ENCODE data around the gene TP53RK. TPM values are rescaled to one million over a fixed set of nuclear protein-coding genes. Genes with fewer than 3 reads are reported as not detected.
"Not testable (repeated sequence)": the region's sequence is repeated elsewhere in the genome, so short reads cannot be mapped to it uniquely, and the experiment has no call there.

TP53RK gene
- total RNA-seq, 1 donor from 2014 or later = 13.3 TPM

DNA sequence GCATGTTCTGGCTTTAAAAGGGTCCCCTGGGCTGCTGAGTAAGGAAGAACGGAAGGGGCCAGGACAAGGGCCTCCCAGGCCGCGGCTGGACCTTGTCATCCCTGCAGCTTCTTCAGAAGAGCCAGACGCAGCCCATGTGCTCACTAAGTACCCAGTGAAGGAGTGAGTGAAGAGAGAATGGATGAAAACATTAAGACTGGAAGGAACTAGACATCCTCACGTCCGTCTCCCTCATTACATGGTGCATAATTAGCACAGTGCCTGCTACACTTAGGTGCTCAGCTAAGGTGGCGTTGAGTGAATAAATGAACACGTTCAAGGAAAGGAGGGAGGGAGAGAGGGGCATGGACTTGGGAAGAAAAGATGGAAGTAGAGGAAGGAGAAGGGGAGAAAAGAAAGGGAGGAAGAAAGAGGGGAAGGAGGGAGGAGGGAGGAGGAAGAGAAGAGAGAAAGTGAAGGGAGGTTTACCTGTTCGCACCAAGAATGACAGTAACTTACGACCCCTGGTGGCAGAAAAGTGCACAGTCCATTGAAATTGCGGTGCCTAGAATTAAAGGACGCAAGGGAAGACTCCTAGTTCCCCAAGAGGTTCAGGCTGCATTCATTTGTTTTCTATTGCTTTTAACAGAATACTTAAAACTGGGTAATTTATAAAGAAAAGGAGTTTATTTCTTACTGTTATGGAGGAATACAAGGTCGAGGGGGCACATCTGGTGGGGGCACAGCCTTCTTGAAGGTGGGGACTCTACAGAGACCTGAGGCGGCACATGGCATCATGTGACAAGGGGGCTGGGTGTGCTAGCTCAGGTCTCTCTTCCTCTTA, 8.0 kb downstream of the TP53RK start:
- Histone ChIP-seq H3K27ac (no peak overlapping the region), H3K4me1 (peaks cover 19% of the 10 kb centered on the region), H3K9me3 (no peaks in the 10 kb centered on the region), H3K4me3 (no peak overlapping the region), H3K36me3 (peaks cover 14% of the 10 kb centered on the region), H3K27me3 (no peaks in the 10 kb centered on the region)
- ATAC-seq (peak; percentile 62), DNase-seq (no peak)
- intact Hi-C loops (cut with DNase I) = no loop called here
- TF ChIP-seq, protein P1, sequence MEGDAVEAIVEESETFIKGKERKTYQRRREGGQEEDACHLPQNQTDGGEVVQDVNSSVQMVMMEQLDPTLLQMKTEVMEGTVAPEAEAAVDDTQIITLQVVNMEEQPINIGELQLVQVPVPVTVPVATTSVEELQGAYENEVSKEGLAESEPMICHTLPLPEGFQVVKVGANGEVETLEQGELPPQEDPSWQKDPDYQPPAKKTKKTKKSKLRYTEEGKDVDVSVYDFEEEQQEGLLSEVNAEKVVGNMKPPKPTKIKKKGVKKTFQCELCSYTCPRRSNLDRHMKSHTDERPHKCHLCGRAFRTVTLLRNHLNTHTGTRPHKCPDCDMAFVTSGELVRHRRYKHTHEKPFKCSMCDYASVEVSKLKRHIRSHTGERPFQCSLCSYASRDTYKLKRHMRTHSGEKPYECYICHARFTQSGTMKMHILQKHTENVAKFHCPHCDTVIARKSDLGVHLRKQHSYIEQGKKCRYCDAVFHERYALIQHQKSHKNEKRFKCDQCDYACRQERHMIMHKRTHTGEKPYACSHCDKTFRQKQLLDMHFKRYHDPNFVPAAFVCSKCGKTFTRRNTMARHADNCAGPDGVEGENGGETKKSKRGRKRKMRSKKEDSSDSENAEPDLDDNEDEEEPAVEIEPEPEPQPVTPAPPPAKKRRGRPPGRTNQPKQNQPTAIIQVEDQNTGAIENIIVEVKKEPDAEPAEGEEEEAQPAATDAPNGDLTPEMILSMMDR (IDR thresholded peaks at IDR 0.05) = peak; percentile 81

DNA sequence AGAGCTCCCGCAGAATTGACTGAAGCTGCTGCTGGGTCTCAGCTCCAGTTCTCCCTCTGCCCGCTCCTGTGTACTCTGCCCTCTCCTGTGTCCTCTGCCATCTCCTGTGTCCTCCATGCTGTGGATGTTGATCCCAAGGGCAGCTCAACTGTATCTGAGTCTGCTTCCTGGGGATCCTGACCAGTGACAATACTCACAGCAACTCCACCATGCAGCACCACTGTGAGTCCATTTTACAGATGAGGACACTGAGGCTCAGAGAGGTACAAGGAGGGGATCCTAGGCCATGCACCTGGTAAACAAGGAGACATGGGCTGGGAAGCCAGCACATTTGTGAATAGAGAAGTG, 8.6 kb downstream of the TP53RK start:
- Histone ChIP-seq H3K4me1 (peaks cover 19% of the 10 kb centered on the region), H3K27ac (no peak overlapping the region), H3K36me3 (peaks cover 9% of the 10 kb centered on the region), H3K9me3 (no peaks in the 10 kb centered on the region), H3K27me3 (no peaks in the 10 kb centered on the region), H3K4me3 (no peak overlapping the region)
- intact Hi-C loops (cut with DNase I) = no loop called here
- TF ChIP-seq, protein P1 (IDR thresholded peaks at IDR 0.05) = no peak
- ATAC-seq = no peak
- no peak for DNase-seq

DNA sequence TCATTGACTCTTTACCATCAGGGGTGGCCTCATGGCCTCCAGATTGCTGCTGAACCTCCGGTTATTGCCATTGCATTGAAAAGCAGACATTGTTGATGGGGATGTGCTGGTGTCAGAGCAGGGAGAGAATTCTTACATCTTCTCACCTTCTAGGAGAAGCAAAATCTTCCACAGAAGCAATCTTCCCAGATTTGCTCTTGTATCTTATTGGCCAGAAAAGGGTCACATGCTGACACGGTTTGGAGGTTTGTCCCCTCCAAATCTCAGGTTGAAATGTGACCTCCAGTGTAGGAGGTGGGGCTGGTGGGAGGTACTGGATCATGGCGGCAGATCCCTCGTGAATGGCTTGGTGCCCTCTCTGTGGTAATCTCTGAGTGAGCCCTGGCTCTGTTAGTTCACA, 10.7 kb downstream of the TP53RK start:
- TF ChIP-seq, protein P1 (IDR thresholded peaks at IDR 0.05) = no peak
- DNase-seq (no peak), ATAC-seq (no peak)
- Histone ChIP-seq H3K9me3 (no peaks in the 10 kb centered on the region), H3K4me3 (no peak overlapping the region), H3K27ac (no peak overlapping the region), H3K36me3 (no peaks in the 10 kb centered on the region), H3K27me3 (no peaks in the 10 kb centered on the region), H3K4me1 (peaks cover 15% of the 10 kb centered on the region)
- intact Hi-C loops (cut with DNase I) = no loop called here

DNA sequence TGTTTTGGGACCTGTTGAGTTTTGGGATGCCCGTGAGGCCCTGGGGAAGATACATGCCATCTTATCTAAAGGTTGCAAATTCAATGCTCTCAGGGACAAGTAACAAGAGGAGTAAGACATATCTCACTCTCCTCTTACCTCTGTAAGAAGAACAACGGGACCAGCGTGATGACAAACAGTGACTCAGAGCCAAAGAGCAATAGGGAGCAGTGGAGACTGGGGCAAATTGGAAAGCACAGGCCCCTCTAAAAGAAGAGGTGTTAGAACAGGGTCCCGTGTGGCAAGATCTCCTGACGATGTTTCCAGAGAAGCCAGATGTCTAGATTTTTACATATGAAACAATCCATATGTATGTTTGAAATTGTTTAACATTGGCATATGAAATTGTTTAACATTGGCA, 11.6 kb downstream of the TP53RK start:
- TF ChIP-seq, protein P1 (IDR thresholded peaks at IDR 0.05) = no peak
- ATAC-seq (no peak), DNase-seq (no peak)
- Histone ChIP-seq H3K4me1 (peaks cover 6% of the 10 kb centered on the region), H3K36me3 (no peaks in the 10 kb centered on the region), H3K27ac (no peak overlapping the region), H3K27me3 (no peaks in the 10 kb centered on the region), H3K9me3 (no peaks in the 10 kb centered on the region), H3K4me3 (no peak overlapping the region)
- intact Hi-C loops (cut with DNase I) = no loop called here

DNA sequence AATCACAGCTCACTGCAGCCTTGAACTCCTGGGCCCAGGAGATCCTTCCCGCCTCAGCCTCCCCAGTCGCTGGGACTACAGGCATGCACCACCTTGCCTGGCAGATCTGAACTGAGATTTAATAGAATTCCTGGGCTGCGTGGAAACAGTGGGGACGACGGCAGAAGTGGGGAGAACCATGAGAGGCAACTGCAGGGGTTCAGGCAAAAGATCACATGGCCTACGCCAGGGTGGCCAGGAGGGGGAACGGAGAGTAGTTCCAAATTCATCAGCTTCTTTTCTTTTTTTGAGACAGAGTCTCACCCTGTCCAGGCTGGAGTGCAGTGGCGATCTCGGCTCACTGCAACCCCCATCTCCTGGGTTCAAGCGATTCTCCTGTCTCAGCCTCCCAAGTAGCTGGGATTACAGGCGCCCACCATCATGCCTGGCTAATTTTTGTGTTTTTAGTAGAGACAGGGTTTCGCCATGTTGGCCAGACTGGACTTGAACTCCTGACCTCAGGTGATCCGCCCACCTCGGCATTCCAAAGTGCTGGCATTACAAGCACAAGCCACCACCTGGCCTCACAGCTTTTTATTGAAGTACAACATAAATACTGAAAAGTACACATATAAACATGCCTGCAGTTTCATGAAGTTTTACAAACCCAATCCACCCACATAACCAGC, 12.5 kb downstream of the TP53RK start:
- intact Hi-C loops (cut with DNase I); H3K4me1 ChIP-seq; H3K9me3 ChIP-seq: not testable (repeated sequence)

More for the DNA sequence above, 12.5 kb downstream of the TP53RK start:
- not testable (repeated sequence) for H3K4me3 ChIP-seq, H3K36me3 ChIP-seq, H3K27me3 ChIP-seq, H3K27ac ChIP-seq, DNase-seq, ATAC-seq
